ENCODE measurements around the gene NNT. TPM values are rescaled to one million over a fixed set of nuclear protein-coding genes. Genes with fewer than 3 reads are reported as not detected.

The NNT gene
- total RNA-seq, 1 donor, result 80.3 TPM

GRCh38 chr5:43561356-43561755, 41.6 kb upstream of the NNT start:
- no peak for TF ChIP-seq CTCF (IDR thresholded peaks at IDR 0.05; ENCODE audit: insufficient read depth, low read depth, low read length)

GRCh38 chr5:43563321-43563720, 39.7 kb upstream of the NNT start:
- no peak for TF ChIP-seq CTCF (IDR thresholded peaks at IDR 0.05; ENCODE audit: insufficient read depth, low read depth, low read length)
- DNase-seq (ENCODE audit: low read depth), result no peak
- H3K4me3 ChIP-seq (ENCODE audit: low read depth, low read length), result no peak overlapping the region

More at GRCh38 chr5:43561356-43561755, 41.6 kb upstream of the NNT start:
- no peak for DNase-seq (ENCODE audit: low read depth)
- H3K4me3 ChIP-seq (ENCODE audit: low read depth, low read length), result no peak overlapping the region

- TF ChIP-seq CTCF (IDR thresholded peaks at IDR 0.05; ENCODE audit: insufficient read depth, low read depth, low read length), result no peak
- no peak for DNase-seq (ENCODE audit: low read depth)
- no peak overlapping the region for H3K4me3 ChIP-seq (ENCODE audit: low read depth, low read length)
These were observed 38.6 kb upstream of the NNT start for GRCh38 chr5:43564289-43564850.

GRCh38 chr5:43565043-43565442, 37.9 kb upstream of the NNT start:
- H3K4me3 ChIP-seq (ENCODE audit: low read depth, low read length), result no peak overlapping the region
- DNase-seq (ENCODE audit: low read depth), result no peak
- no peak for TF ChIP-seq CTCF (IDR thresholded peaks at IDR 0.05; ENCODE audit: insufficient read depth, low read depth, low read length)

GRCh38 chr5:43567967-43568366, 35.0 kb upstream of the NNT start:
- DNase-seq (ENCODE audit: low read depth), result no peak
- H3K4me3 ChIP-seq (ENCODE audit: low read depth, low read length), result no peak overlapping the region
- no peak for TF ChIP-seq CTCF (IDR thresholded peaks at IDR 0.05; ENCODE audit: insufficient read depth, low read depth, low read length)

GRCh38 chr5:43569236-43569746, 33.7 kb upstream of the NNT start:
- TF ChIP-seq CTCF (IDR thresholded peaks at IDR 0.05; ENCODE audit: insufficient read depth, low read depth, low read length), result no peak
- H3K4me3 ChIP-seq (ENCODE audit: low read depth, low read length), result no peak overlapping the region
- DNase-seq (ENCODE audit: low read depth), result no peak

All from fibroblast of villous mesenchyme (primary cell).